ENCODE measurements around the gene RNLS. TPM values are rescaled to one million over a fixed set of nuclear protein-coding genes. Genes with fewer than 3 reads are reported as not detected.

Gene RNLS
- total RNA-seq, 4 donors from 2014 or later, result 10.6 to 38.7 (median 28.2) TPM

GRCh38 chr10:88598055-88598454 lies 14.9 kb upstream of the RNLS start:
- no peak overlapping the region for H3K4me3 ChIP-seq (replicated peaks in 1 of 3)
- H3K27ac ChIP-seq, result no peak overlapping the region
- WGBS, 2 donors, result 74 to 83% methylated on average over 1 of the region's 1 CpG
- H3K9me3 ChIP-seq, result no peaks in the 10 kb centered on the region
- intact Hi-C loops (cut with DNase I), result no loop called here
- DNase-seq, result no peak
- TF ChIP-seq POLR2A (IDR thresholded peaks at IDR 0.05), result no peak
- TF ChIP-seq CTCF (IDR thresholded peaks at IDR 0.05), result no peak
- no peaks in the 10 kb centered on the region for H3K27me3 ChIP-seq
- no peaks in the 10 kb centered on the region for H3K36me3 ChIP-seq
- H3K4me1 ChIP-seq, result no peaks in the 10 kb centered on the region

GRCh38 chr10:88594482-88594881 lies 11.4 kb upstream of the RNLS start:
- no peak overlapping the region for H3K4me3 ChIP-seq (replicated peaks in 1 of 3)
- no peaks in the 10 kb centered on the region for H3K27me3 ChIP-seq
- H3K4me1 ChIP-seq, result no peaks in the 10 kb centered on the region
- no peak for DNase-seq
- H3K36me3 ChIP-seq, result no peaks in the 10 kb centered on the region
- H3K27ac ChIP-seq, result no peak overlapping the region
- intact Hi-C loops (cut with DNase I), result no loop called here
- WGBS, 2 donors, result 96 to 99% methylated on average over 1 of the region's 1 CpG
- H3K9me3 ChIP-seq, result no peaks in the 10 kb centered on the region
- TF ChIP-seq POLR2A (IDR thresholded peaks at IDR 0.05) (no peak), CTCF (IDR thresholded peaks at IDR 0.05) (no peak)

DNA sequence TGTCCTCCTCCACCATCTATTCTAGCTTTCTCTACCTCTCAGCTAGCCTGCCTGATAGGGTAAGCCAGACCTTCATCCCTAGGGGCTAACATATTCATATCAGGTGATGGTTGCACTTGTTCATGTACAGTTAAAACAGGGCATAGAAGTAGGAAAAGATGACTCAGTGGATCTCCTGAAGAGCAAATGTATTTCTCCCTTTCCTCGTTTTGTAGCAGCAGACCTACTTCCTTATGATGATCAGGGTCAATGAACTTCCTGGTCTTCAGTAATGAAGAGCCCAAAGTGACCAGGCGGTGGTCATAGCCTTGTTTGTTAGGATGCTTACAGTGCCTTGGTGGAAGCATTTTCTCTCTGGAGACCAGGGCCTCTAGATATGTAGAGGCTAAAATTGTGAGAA lies 9.8 kb upstream of the RNLS start:
- Histone ChIP-seq H3K9me3 (no peaks in the 10 kb centered on the region), H3K4me1 (no peaks in the 10 kb centered on the region), H3K27ac (no peak overlapping the region), H3K4me3 (replicated peaks in 1 of 3) (no peak overlapping the region), H3K27me3 (no peaks in the 10 kb centered on the region), H3K36me3 (no peaks in the 10 kb centered on the region)
- DNase-seq, result no peak
- 75 to 86% methylated on average over 2 of the region's 2 CpGs for whole genome bisulfite sequencing, 2 donors
- TF ChIP-seq CTCF (IDR thresholded peaks at IDR 0.05), result no peak
- no peak for TF ChIP-seq POLR2A (IDR thresholded peaks at IDR 0.05)
- intact Hi-C loops (cut with DNase I), result no loop called here

- intact Hi-C loops (cut with DNase I), result no loop called here
- no peaks in the 10 kb centered on the region for H3K36me3 ChIP-seq
- TF ChIP-seq CTCF (IDR thresholded peaks at IDR 0.05) (no peak), POLR2A (IDR thresholded peaks at IDR 0.05) (no peak)
- no peak overlapping the region for H3K27ac ChIP-seq
- DNase-seq, result no peak
- no peaks in the 10 kb centered on the region for H3K27me3 ChIP-seq
- no peaks in the 10 kb centered on the region for H3K9me3 ChIP-seq
- no peak overlapping the region for H3K4me3 ChIP-seq (replicated peaks in 1 of 3)
- WGBS, 2 donors, result 92 to 96% methylated on average over 1 of the region's 1 CpG
- H3K4me1 ChIP-seq, result no peaks in the 10 kb centered on the region
Measured at GRCh38 chr10:88592381-88592780, 9.3 kb upstream of the RNLS start.

DNA sequence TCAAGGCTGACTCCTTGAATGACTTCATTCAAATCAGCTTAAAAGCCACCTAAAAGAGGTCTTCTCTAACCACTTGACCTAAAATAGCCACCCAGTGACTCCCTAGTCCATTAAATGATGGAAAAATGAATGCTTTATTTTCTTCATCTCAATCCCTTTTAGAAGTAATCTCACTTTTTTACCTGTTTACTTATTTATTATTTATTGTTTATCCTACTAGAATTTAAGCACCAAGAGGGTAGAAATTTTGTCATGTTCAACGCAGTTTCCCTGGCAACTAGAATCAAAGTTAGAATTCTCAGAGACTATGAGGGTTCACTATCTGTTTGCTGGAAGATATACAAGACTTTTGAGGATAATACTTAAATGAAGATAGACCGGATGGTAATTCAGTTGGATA lies 3.3 kb upstream of the RNLS start, which contains the start of gene LIPJ:
LIPJ (plus strand) TSS at position 301 of the 400 bp plus-strand sequence. CDS start 3,926 bp downstream, outside the sequence.
- no peaks in the 10 kb centered on the region for H3K36me3 ChIP-seq
- H3K27me3 ChIP-seq, result no peaks in the 10 kb centered on the region
- no peaks in the 10 kb centered on the region for H3K9me3 ChIP-seq
- no peak within 1 kb of the TSS for H3K27ac ChIP-seq
- no peak within 1 kb of the TSS for H3K4me3 ChIP-seq (replicated peaks in 1 of 3)
- peaks cover 0 to 3% of the 10 kb centered on the region in 2 donors for H3K4me1 ChIP-seq
- 93 to 96% methylated on average over 2 of the region's 2 CpGs for WGBS, 2 donors
- no peak for DNase-seq
- TF ChIP-seq POLR2A (IDR thresholded peaks at IDR 0.05) (no peak), CTCF (IDR thresholded peaks at IDR 0.05) (no peak)
- intact Hi-C loops (cut with DNase I), result no loop called here

All from thyroid gland (tissue), 4 donors.